Esophagus mucosa (tissue), 1 donor: ENCODE results near the gene SNX32. TPM values are rescaled to one million over a fixed set of nuclear protein-coding genes. Genes with fewer than 3 reads are reported as not detected.

Experiments used
- ATAC-seq: fragments of 200-7000 bp; cut with Tn5 transposase; one replicate; pipeline ENCODE4 v1.9.1; 2020
- total RNA-seq: library from RNA; stranded (reverse); gene quantifications from one replicate; pipeline ENCODE4 v1.2.4, GENCODE V29; 2023
- donor health status: DM: yes; HTN: yes; CAD: no.

The SNX32 gene
- total RNA-seq, 1 donor from 2014 or later, result 0.12 TPM

- ATAC-seq, result no peak
Measured at GRCh38 chr11:65869643-65870306, 36.0 kb downstream of the SNX32 start.

GRCh38 chr11:65870307-65870658 is 36.5 kb downstream of the SNX32 start:
- ATAC-seq, result no peak

- no peak for ATAC-seq
Measured at GRCh38 chr11:65870706-65871681, 37.2 kb downstream of the SNX32 start.

- ATAC-seq, result no peak
Measured at GRCh38 chr11:65871811-65872548, 38.2 kb downstream of the SNX32 start.

- no peak for ATAC-seq
Measured at GRCh38 chr11:65872586-65873317, 39.0 kb downstream of the SNX32 start, which contains the start of gene EFEMP2. Gene EFEMP2, minus strand, starts transcription at chr11:65872800. Its CDS starts 446 bp downstream, at chr11:65872354.

- ATAC-seq, result peak; percentile 92
Measured at GRCh38 chr11:65873318-65874156, 39.8 kb downstream of the SNX32 start.

GRCh38 chr11:65879617-65880016 is 45.9 kb downstream of the SNX32 start, which contains the start of gene CTSW:
Gene CTSW, plus strand, starts transcription at chr11:65879837. Its CDS starts 18 bp downstream, at chr11:65879855.
- ATAC-seq, result peak; percentile 6

- ATAC-seq, result no peak
Measured at GRCh38 chr11:65880027-65880426, 46.3 kb downstream of the SNX32 start.

GRCh38 chr11:65880844-65881421 is 47.2 kb downstream of the SNX32 start:
- ATAC-seq, result no peak

- no peak for ATAC-seq
Measured at GRCh38 chr11:65882120-65883057, 48.6 kb downstream of the SNX32 start.

- no peak for ATAC-seq
Measured at GRCh38 chr11:65883058-65883761, 49.4 kb downstream of the SNX32 start.

- ATAC-seq, result no peak
Measured at GRCh38 chr11:65883786-65884715, 50.3 kb downstream of the SNX32 start.

GRCh38 chr11:65884716-65885092 is 50.9 kb downstream of the SNX32 start:
- peak; percentile 34 for ATAC-seq

GRCh38 chr11:65885231-65885630 is 51.5 kb downstream of the SNX32 start:
- no peak for ATAC-seq

- ATAC-seq, result no peak
Measured at GRCh38 chr11:65885808-65886536, 52.2 kb downstream of the SNX32 start.

GRCh38 chr11:65886826-65887722 is 53.3 kb downstream of the SNX32 start:
- ATAC-seq, result no peak
